C4-2B (cell line): ENCODE measurements around the gene ZNF653.

Experiments used
- ZFX ChIP-seq: fragments of 450-650 bp; IDR thresholded peaks from 2 replicates; pipeline ENCODE4 v1.6.1; 2017
- TF ChIP-seq, protein P1 (sequence below): fragments of 450-650 bp; conservative IDR thresholded peaks from 2 replicates; pipeline ENCODE4 v1.5.1; 2017; ENCODE audit warnings: mild to moderate bottlenecking

DNA sequence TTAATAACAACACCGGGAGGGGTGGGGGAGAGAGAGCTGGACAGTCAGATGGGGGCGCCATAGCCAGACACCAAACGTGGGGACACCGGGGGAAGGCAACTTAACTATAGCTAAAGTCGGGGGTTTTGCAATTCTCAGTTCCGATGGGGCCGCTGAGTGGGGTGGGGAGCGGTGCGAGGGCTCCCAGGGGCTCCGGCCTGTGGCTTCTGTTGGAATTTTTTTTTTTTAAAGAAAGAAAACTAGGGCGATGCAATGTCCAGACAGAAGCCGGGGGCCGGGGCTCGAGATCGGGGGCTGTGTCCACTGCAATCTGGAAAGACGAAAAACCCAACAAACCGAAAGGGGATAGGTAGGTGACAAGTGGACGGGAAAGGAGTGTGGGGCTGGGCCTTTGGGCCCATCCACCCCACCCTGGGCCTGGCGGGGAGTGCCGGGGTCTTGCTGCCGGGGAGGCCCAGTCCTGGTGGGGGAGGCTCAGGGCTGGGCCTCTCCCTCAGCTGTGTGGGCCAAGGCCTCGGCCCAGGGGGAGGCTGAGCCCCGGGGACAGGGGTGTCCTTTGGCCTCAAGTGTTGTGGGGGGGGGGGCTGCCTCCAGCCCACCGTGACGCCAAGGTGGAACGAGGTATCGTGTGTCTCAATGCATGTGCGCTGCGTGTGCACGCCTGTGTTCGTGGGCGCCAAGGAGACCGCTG, 52.9 kb downstream of the ZNF653 start:
- TF ChIP-seq, protein P1, sequence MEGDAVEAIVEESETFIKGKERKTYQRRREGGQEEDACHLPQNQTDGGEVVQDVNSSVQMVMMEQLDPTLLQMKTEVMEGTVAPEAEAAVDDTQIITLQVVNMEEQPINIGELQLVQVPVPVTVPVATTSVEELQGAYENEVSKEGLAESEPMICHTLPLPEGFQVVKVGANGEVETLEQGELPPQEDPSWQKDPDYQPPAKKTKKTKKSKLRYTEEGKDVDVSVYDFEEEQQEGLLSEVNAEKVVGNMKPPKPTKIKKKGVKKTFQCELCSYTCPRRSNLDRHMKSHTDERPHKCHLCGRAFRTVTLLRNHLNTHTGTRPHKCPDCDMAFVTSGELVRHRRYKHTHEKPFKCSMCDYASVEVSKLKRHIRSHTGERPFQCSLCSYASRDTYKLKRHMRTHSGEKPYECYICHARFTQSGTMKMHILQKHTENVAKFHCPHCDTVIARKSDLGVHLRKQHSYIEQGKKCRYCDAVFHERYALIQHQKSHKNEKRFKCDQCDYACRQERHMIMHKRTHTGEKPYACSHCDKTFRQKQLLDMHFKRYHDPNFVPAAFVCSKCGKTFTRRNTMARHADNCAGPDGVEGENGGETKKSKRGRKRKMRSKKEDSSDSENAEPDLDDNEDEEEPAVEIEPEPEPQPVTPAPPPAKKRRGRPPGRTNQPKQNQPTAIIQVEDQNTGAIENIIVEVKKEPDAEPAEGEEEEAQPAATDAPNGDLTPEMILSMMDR, result no peak; the same call in 1 of the 2 replicates
- TF ChIP-seq ZFX, result no peak
